HepG2 (cell line): Measurements from ENCODE around the gene CYP4X1. TPM values are rescaled to one million over a fixed set of nuclear protein-coding genes. Genes with fewer than 3 reads are reported as not detected.

Source experiments
- ATAC-seq: fragments of 200-7000 bp; cut with Tn5 transposase; 3 replicates; pipeline ENCODE4 v1.9.1; 2020; ENCODE audit warnings: mild to moderate bottlenecking, moderate library complexity
- BruUV-seq: library from RNA; stranded (reverse); fragments of 400-500 nt; replicated peaks from 2 replicates; lab custom pipeline; 2021; lab: Mats Ljungman, UMichigan
- CTCF ChIA-PET: fragments of 300-600 bp; formaldehyde crosslinking; extraction: SDS; loops from one replicate; lab custom pipeline; 2021; ENCODE audit warnings: low total read pairs, inconsistent platforms, low intra/inter-chr PET ratio; lab: Yijun Ruan, JAX
- POLR2A ChIA-PET: fragments of 350-600 bp; sonication (Branson Sonifier 250); formaldehyde crosslinking; loops from one replicate; lab custom pipeline; 2020; ENCODE audit warnings: antibody characterized with exemption, inconsistent platforms; lab: Yijun Ruan, JAX
- DNase-seq: peaks from one replicate; pipeline ENCODE4 v3.0.0-alpha.2; 2015; ENCODE audit warnings: low spot score
- FAIRE-seq: peaks from 3 replicates; lab custom pipeline; 2011; peaks lifted over from hg19 to GRCh38; lab: Jason Lieb, UNC
- H2AFZ ChIP-seq: one replicate; pipeline ENCODE4 v1.6.1; 2011; ENCODE audit warnings: low read length, inconsistent platforms
- H3K27ac ChIP-seq: fragments of 300-600 bp; 3 replicates; pipeline ENCODE4 v1.8.0; 2011; ENCODE audit warnings: mixed run types, mild to moderate bottlenecking, mixed read lengths, low read length, inconsistent platforms; ENCODE audit not compliant: insufficient read depth; ENCODE audit errors: extremely low read length
- H3K27me3 ChIP-seq, 2 experiments: fragments of 200-600 bp in 1 of 2; 2 replicates in 1 of 2; 3 replicates in 1 of 2; pipeline versions ENCODE4 v1.6.0 to v1.8.0; 2011; ENCODE audit warnings: low read length in 2 of 2, mild to moderate bottlenecking in 2 of 2, moderate library complexity in 2 of 2, inconsistent platforms in 1 of 2; ENCODE audit not compliant: insufficient read depth in 2 of 2, control insufficient read depth in 1 of 2
- H3K36me3 ChIP-seq, 2 experiments: fragments of 200-600 bp in 1 of 2; replicated peaks in 1 of 2; 2 replicates in 1 of 2; 3 replicates in 1 of 2; pipeline versions ENCODE4 v1.5.1 to v1.8.0; 2011; ENCODE audit warnings: low read length in 2 of 2, inconsistent platforms in 1 of 2; ENCODE audit not compliant: insufficient read depth in 2 of 2, control insufficient read depth in 1 of 2
- H3K4me1 ChIP-seq: 2 replicates; pipeline ENCODE4 v1.5.1; 2012; ENCODE audit warnings: low read length, inconsistent platforms; ENCODE audit not compliant: insufficient read depth
- H3K4me2 ChIP-seq: 2 replicates; pipeline ENCODE4 v1.6.0; 2011; ENCODE audit warnings: low read depth, low read length, inconsistent platforms
- H3K4me3 ChIP-seq, 3 experiments: fragments of 200-600 bp in 1 of 3; sonication (generic), shearing (Covaris generic) in 1 of 3; replicated peaks in 1 of 3; 2 replicates each; pipeline ENCODE4 v1.5.1; 2011 to 2016; ENCODE audit warnings: low read length in 3 of 3, inconsistent platforms in 2 of 3, low read depth in 2 of 3, mild to moderate bottlenecking in 2 of 3, control low read depth in 1 of 3, mixed read lengths in 1 of 3; ENCODE audit not compliant: insufficient read depth in 1 of 3
- H3K79me2 ChIP-seq: one replicate; pipeline ENCODE4 v1.6.1; 2011; ENCODE audit warnings: low read length, inconsistent platforms; ENCODE audit not compliant: insufficient read depth
- H3K9ac ChIP-seq: 2 replicates; pipeline ENCODE4 v1.6.0; 2011; ENCODE audit warnings: mild to moderate bottlenecking, low read depth, low read length, inconsistent platforms; ENCODE audit not compliant: insufficient read depth
- H3K9me3 ChIP-seq: 2 replicates; pipeline ENCODE4 v1.5.1; 2012; ENCODE audit warnings: mild to moderate bottlenecking, low read length
- H4K20me1 ChIP-seq: 2 replicates; pipeline ENCODE4 v1.6.0; 2011; ENCODE audit warnings: inconsistent platforms, mild to moderate bottlenecking, low read length, moderate library complexity; ENCODE audit not compliant: insufficient read depth
- CBX2 ChIP-seq, 2 experiments: fragments of 200-600 bp in 1 of 2; sonication (generic); formaldehyde crosslinking in 1 of 2; IDR thresholded peaks; 2 replicates each; pipeline versions ENCODE4 v1.7.0 to v1.8.1; 2018 to 2022; ENCODE audit warnings: low read depth in 2 of 2, low read length in 1 of 2, mild to moderate bottlenecking in 1 of 2, missing genetic modification reagents in 1 of 2
- GPN1 ChIP-seq: sonication (generic); formaldehyde crosslinking; IDR thresholded peaks from 2 replicates; pipeline ENCODE4 v1.5.1; 2020; ENCODE audit warnings: missing genetic modification reagents, borderline replicate concordance
- KLF12 ChIP-seq: sonication (generic); formaldehyde crosslinking; IDR thresholded peaks from 2 replicates; pipeline ENCODE4 v1.4.0; 2020; ENCODE audit warnings: missing genetic modification reagents, borderline replicate concordance
- KLF15 ChIP-seq: sonication (generic); formaldehyde crosslinking; IDR thresholded peaks from 2 replicates; pipeline ENCODE4 v1.8.1; 2023; ENCODE audit warnings: borderline replicate concordance, mild to moderate bottlenecking, inconsistent platforms, missing genetic modification reagents, mixed read lengths
- KMT2A ChIP-seq: sonication (generic); formaldehyde crosslinking; IDR thresholded peaks from 2 replicates; pipeline ENCODE4 v1.4.0; 2020; ENCODE audit warnings: missing genetic modification reagents
- PCBP1 ChIP-seq: fragments of 200-400 bp; formaldehyde crosslinking; IDR thresholded peaks from 2 replicates; pipeline ENCODE4 v1.6.1; 2017; ENCODE audit warnings: mild to moderate bottlenecking, low read depth, low read length, borderline replicate concordance
- PPARG ChIP-seq: conservative IDR thresholded peaks from 2 replicates; pipeline ENCODE4 v1.6.1; 2016; ENCODE audit warnings: missing biosample characterization, missing genetic modification reagents
- RCOR2 ChIP-seq: IDR thresholded peaks from 2 replicates; pipeline ENCODE4 v1.6.1; 2016; ENCODE audit warnings: missing biosample characterization, missing genetic modification reagents
- ZC3H13 ChIP-seq: sonication (generic); formaldehyde crosslinking; IDR thresholded peaks from 2 replicates; pipeline ENCODE4 v1.8.1; 2023; ENCODE audit warnings: mild to moderate bottlenecking, missing genetic modification reagents, moderate library complexity
- ZNF224 ChIP-seq: sonication (generic); formaldehyde crosslinking; IDR thresholded peaks from 2 replicates; pipeline ENCODE4 v1.5.0; 2020; ENCODE audit warnings: mild to moderate bottlenecking, missing genetic modification reagents
- ZNF772 ChIP-seq: sonication (generic); formaldehyde crosslinking; IDR thresholded peaks from 2 replicates; pipeline ENCODE4 v1.5.0; 2020; ENCODE audit warnings: mild to moderate bottlenecking, missing genetic modification reagents
- ZSCAN21 ChIP-seq: sonication (generic); formaldehyde crosslinking; IDR thresholded peaks from 2 replicates; pipeline ENCODE4 v1.8.0; 2022; ENCODE audit warnings: mild to moderate bottlenecking, missing genetic modification reagents, moderate library complexity, borderline replicate concordance
- WGBS: methylation state at CpG from one replicate; pipeline ENCODE4 v1.1.6; 2017; ENCODE audit warnings: low lambda C conversion rate; 5-methylcytosine and 5-hydroxymethylcytosine counted together
- in situ Hi-C: cut with HindIII; loops from 2 replicates; pipeline ENCODE4 v1.10.0; 2017; ENCODE audit warnings: low pct_unique_long_range_greater_than_20kb; ENCODE audit not compliant: extremely low pct_ligation_motif_present
- intact Hi-C: fragments of 100-400 bp; cut with micrococcal nuclease; formaldehyde crosslinking; loops from one replicate; pipeline ENCODE4 v1.10.0; 2022; ENCODE audit not compliant: unreplicated experiment
- polyA plus RNA-seq, 8 experiments: library from polyadenylated mRNA; depleted of rRNA in 3 of 8; stranded (reverse) in 7 of 8; unstranded in 1 of 8; fragments of >200 nt; fragmentation: Illumina TruSeq in 4 of 8; extraction: Trizol in 4 of 8; gene quantifications; 2 replicates each; pipeline versions ENCODE4 v1.2.1 to v1.2.3, GENCODE V29; 2011 to 2016; ENCODE audit warnings: low read depth in 4 of 8, missing spikeins in 1 of 8, mixed read lengths in 1 of 8; ENCODE audit not compliant: insufficient read depth in 1 of 8
- total RNA-seq, 5 experiments: library from RNA; depleted of rRNA; stranded (reverse); fragments of >200 nt; fragmentation: Illumina TruSeq; extraction: Trizol; gene quantifications; 2 replicates each; pipeline ENCODE4 v1.2.3, GENCODE V29; 2016; ENCODE audit warnings: low read depth in 1 of 5
- TF ChIP-seq, protein P1 (sequence below): sonication (generic); formaldehyde crosslinking; IDR thresholded peaks from 2 replicates; pipeline ENCODE4 v1.5.1; 2020; ENCODE audit warnings: missing genetic modification reagents, mild to moderate bottlenecking, borderline replicate concordance

Gene CYP4X1
- total and polyA plus RNA-seq, 2 of the 13 experiments (the other 11 are each of a cell fraction or from before 2014, with no cell fraction given) = 0.07 TPM; not detected in 1

DNA sequence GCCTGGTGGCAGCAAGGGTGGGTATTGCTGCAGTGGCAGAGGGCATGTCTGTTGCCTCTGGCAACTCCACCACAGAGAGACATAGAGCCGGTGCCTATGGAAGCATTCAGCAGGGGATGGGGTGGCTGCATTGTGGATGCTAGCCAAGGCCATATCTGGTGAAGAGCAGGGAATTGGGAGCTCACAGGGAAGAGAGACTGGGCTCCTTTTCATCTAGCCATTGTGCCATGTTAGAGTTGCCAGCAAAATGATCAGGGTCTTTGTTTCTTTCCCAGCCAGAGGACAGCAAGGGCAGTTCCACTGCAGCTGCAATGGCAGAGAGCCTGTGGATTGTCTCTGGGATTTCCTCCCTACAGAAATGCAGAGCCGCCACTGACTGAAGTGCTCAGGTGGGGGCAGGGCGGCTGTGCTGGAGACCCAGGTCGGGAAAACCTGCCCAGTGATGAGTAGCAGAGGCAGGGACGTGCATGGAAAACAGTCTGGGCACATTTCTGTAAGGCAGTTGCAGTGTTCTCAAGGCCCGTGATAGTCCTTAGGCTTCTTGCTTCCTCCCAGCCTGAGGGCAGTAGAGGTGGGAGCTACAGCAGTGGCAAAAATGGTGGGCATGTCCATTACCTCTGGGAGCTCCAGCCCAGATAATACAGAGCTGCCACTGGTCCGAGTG is 40.2 kb upstream of the CYP4X1 start:
- ChIA-PET CTCF (no interaction called here), POLR2A (no interaction called here)
- in situ Hi-C loops = no loop called here

More for the DNA sequence above, 40.2 kb upstream of the CYP4X1 start:
- intact Hi-C loops = no loop called here
- no peaks in the 10 kb centered on the region for H3K4me1 ChIP-seq
- no peak for ATAC-seq
- H3K9ac ChIP-seq = no peak overlapping the region
- no peaks in the 10 kb centered on the region for H3K36me3 ChIP-seq
- no peak overlapping the region for H3K27ac ChIP-seq
- FAIRE-seq = no peak
- no peaks in the 10 kb centered on the region for H3K9me3 ChIP-seq
- H2AFZ ChIP-seq = no peak overlapping the region
- no peaks in the 10 kb centered on the region for H4K20me1 ChIP-seq
- no peak for DNase-seq
- WGBS = 5% methylated on average over 6 of the region's 7 CpGs
- no peaks in the 10 kb centered on the region for H3K79me2 ChIP-seq
- BruUV-seq = no TSS peak
- H3K27me3 ChIP-seq = no peaks in the 10 kb centered on the region; a peak in 2 of 5 replicates
- no peak for TF ChIP-seq ZNF224 (CRISPR knock-in tag)
- no peak for TF ChIP-seq CBX2 (IDR thresholded peaks at IDR 0.05; ENCODE audit: low read depth, low read length)
- TF ChIP-seq CBX2 (CRISPR knock-in tag; IDR thresholded peaks at IDR 0.05; ENCODE audit: low read depth) = no peak
- TF ChIP-seq RCOR2 (CRISPR knock-in tag) = no peak
- TF ChIP-seq KLF12 (CRISPR knock-in tag) = no peak
- no peak for TF ChIP-seq KLF15 (CRISPR knock-in tag)
- no peak for TF ChIP-seq GPN1
- TF ChIP-seq KMT2A (CRISPR knock-in tag) = no peak
- TF ChIP-seq, protein P1, sequence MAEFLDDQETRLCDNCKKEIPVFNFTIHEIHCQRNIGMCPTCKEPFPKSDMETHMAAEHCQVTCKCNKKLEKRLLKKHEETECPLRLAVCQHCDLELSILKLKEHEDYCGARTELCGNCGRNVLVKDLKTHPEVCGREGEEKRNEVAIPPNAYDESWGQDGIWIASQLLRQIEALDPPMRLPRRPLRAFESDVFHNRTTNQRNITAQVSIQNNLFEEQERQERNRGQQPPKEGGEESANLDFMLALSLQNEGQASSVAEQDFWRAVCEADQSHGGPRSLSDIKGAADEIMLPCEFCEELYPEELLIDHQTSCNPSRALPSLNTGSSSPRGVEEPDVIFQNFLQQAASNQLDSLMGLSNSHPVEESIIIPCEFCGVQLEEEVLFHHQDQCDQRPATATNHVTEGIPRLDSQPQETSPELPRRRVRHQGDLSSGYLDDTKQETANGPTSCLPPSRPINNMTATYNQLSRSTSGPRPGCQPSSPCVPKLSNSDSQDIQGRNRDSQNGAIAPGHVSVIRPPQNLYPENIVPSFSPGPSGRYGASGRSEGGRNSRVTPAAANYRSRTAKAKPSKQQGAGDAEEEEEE (CRISPR knock-in tag) = no peak
- TF ChIP-seq PPARG (CRISPR knock-in tag) = no peak
- no peak for TF ChIP-seq ZNF772
- no peak for TF ChIP-seq ZC3H13 (CRISPR knock-in tag)
- TF ChIP-seq PCBP1 = no peak
- TF ChIP-seq ZSCAN21 = no peak
- H3K4me3 ChIP-seq = no peak overlapping the region
- H3K4me2 ChIP-seq = no peak overlapping the region
